ENCODE data around the gene RAD21L1.

Gene RAD21L1

DNA sequence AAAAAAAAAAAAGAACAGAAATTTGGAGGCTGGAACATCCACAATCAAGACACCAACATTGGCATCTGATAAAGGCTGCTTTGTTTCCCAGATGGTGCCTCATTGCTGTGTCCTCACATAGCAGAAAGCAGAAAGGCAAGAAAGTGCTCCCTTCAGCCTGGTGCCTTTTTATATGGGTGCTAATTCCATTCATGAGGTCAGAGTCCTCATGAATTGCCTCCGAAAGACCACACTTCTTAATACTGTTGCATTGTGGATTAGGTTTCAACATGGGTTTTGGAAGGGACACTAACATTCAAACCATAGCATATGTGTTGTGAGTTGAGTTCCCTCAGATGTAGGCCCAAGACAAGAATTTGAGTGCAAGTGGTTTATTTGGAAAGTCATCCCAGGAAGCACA, 30.6 kb upstream of the RAD21L1 start:
- TF ChIP-seq, protein P1, sequence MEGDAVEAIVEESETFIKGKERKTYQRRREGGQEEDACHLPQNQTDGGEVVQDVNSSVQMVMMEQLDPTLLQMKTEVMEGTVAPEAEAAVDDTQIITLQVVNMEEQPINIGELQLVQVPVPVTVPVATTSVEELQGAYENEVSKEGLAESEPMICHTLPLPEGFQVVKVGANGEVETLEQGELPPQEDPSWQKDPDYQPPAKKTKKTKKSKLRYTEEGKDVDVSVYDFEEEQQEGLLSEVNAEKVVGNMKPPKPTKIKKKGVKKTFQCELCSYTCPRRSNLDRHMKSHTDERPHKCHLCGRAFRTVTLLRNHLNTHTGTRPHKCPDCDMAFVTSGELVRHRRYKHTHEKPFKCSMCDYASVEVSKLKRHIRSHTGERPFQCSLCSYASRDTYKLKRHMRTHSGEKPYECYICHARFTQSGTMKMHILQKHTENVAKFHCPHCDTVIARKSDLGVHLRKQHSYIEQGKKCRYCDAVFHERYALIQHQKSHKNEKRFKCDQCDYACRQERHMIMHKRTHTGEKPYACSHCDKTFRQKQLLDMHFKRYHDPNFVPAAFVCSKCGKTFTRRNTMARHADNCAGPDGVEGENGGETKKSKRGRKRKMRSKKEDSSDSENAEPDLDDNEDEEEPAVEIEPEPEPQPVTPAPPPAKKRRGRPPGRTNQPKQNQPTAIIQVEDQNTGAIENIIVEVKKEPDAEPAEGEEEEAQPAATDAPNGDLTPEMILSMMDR (IDR thresholded peaks at IDR 0.05; ENCODE audit: control extremely low read depth, extremely low read depth, low read depth, missing control alignments), result no peak
- CTCF ChIA-PET, result no interaction called here
- no peak for DNase-seq (ENCODE audit: extremely low spot score)
- POLR2A ChIA-PET, result no interaction called here

DNA sequence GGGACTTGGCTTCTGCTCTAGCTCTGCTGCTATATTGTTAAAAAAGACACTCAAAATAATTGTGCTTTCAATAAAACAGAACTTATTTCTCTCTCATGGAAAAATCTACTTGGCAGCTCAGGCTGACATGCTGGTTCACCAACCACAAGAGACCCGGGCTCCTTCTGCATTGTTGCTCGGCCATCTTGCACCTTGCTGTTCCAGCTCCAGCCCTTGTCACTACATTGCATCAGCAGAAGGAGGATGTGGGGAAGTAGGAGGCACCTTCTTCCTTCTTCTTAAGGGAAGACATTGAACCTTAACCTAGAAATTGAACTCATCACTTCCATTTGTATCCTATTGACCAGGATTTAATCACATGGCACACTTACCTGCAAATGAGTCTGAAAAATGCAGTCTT, 29.2 kb upstream of the RAD21L1 start:
- TF ChIP-seq, protein P1 (IDR thresholded peaks at IDR 0.05; ENCODE audit: control extremely low read depth, extremely low read depth, low read depth, missing control alignments), result no peak
- DNase-seq (ENCODE audit: extremely low spot score), result no peak
- ChIA-PET POLR2A (interaction anchor here (0.7 kb wide), 1 partner anchor 135 kb away, joined by 3 read pairs; no protein-coding TSS in a partner anchor), CTCF (interaction anchor here (1.3 to 1.6 kb wide), 2 partner anchors 18 to 382 kb away, joined by 3 read pairs; no protein-coding TSS in a partner anchor)

DNA sequence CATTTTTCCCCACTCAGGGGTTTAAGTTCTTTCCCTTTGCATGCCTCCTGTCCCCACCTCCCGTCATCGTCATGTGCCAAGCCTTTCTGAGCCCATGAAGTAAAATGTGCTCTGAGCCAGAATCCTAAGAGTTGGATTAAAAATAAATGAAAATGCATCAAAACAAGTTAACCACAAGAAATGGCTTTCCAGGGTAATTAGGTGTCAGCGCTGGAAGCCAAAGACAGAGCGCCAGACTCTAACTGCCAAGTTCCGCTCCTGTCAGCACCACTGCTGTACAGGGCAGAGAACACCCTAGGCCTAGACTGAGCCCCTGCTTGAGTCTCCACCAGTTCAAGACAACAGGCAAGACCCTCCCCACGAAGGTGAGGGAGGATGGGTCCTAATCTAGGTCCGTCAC, 28.0 kb upstream of the RAD21L1 start:
- ChIA-PET POLR2A (no interaction called here), CTCF (no interaction called here)
- TF ChIP-seq, protein P1 (IDR thresholded peaks at IDR 0.05; ENCODE audit: control extremely low read depth, extremely low read depth, low read depth, missing control alignments), result no peak
- no peak for DNase-seq (ENCODE audit: extremely low spot score)

DNA sequence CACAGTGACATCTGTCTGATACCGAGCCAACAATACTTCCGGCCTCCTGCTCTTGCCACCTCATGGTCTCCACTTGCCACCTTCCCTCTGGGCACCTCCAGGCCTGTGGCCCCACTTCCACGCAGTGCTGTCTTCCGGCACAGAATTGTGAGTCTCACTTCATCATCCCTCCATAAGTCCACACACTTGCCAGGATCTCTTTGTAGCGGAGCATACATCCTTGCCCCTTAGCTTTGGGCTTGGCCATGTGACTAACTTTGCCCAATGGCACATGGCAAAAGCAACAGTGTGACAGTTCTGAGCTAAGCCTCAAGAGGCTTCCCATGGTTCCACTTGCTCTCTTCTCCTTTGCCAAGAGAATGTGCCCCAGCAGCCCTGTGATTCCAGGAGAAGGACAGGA, 27.1 kb upstream of the RAD21L1 start:
- POLR2A ChIA-PET, result no interaction called here
- CTCF ChIA-PET, result interaction anchor here (1.2 to 1.6 kb wide), 2 partner anchors 12 to 15 kb away, joined by 4 to 5 read pairs; no protein-coding TSS in a partner anchor
- TF ChIP-seq, protein P1 (IDR thresholded peaks at IDR 0.05; ENCODE audit: control extremely low read depth, extremely low read depth, low read depth, missing control alignments), result no peak

DNA sequence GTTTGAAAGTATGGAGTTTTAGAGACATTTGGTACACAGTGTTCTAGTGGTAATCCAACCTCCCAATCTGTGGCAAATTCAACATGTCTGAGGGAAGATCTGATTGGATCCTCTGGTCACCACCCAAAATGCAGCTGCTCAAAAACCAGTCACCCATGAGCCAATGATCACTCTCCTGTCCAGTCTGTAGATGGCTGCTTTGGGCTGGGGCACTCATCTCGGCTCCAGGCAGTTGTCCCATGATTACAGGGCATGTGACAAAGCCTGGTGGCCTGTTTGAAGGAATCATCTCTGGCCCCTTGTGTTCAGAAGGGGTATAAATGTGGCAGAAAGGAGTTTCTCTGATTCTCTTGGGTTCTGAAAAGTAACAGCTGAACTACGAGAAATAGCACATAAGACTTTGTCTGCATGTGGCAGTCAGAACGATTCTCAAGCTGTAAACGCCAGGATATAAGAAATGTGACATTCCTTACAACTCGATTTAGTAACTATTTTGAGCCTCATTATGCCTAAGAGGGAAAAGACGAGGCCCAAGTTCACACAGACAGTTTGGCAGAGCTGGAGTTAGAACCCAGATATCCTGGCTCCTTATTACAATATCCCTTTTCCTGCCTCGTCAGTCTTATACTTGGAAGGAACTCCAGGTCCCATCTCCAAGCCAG, 26.5 kb upstream of the RAD21L1 start:
- CTCF ChIA-PET, result interaction anchor here (0.6 to 1.6 kb wide), 4 partner anchors 11 to 14 kb away, joined by 3 to 6 read pairs (median 4); no protein-coding TSS in a partner anchor
- POLR2A ChIA-PET, result no interaction called here
- TF ChIP-seq, protein P1 (IDR thresholded peaks at IDR 0.05; ENCODE audit: control extremely low read depth, extremely low read depth, low read depth, missing control alignments), result no peak

More for the DNA sequence above, 27.1 kb upstream of the RAD21L1 start:
- DNase-seq (ENCODE audit: extremely low spot score), result no peak

DNA sequence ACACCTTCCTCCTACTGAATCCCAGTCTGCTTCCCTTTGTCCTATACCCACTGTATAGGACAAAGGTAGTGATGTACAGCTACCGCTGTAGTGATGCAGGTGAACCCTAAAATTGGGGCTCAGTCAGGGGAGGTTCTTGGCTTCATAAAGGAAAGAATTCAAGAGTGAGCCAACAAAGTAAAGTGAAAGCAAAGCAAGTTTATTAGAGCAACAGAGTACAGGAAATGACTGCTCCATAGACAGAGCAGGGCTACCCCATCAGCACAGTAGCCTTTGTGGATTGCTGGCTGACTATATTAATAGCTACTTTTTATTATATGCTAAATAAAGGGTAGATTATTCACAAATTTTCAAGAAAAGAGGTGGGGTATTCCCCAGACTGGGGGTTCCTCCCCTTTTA, 25.9 kb upstream of the RAD21L1 start:
- TF ChIP-seq, protein P1 (IDR thresholded peaks at IDR 0.05; ENCODE audit: control extremely low read depth, extremely low read depth, low read depth, missing control alignments), result no peak
- ChIA-PET POLR2A (no interaction called here), CTCF (interaction anchor here (0.6 to 1.6 kb wide), 4 partner anchors 10 to 14 kb away, joined by 3 to 6 read pairs (median 4); no protein-coding TSS in a partner anchor)
- no peak for DNase-seq (ENCODE audit: extremely low spot score)

More for the DNA sequence above, 26.5 kb upstream of the RAD21L1 start:
- no peak for DNase-seq (ENCODE audit: extremely low spot score)
